HG02588 (cell line): ENCODE results near the gene RPL14.
"Not testable (repeated sequence)": the region's sequence is repeated elsewhere in the genome, so short reads cannot be mapped to it uniquely, and the experiment has no call there.

ENCODE experiments used
- ATAC-seq: cut with Tn5 transposase; IDR thresholded peaks from one replicate; pipeline ENCODE4 v1.9.1; 2021; ENCODE audit warnings: mild to moderate bottlenecking, moderate library complexity; ENCODE audit not compliant: unreplicated experiment

Gene RPL14

GRCh38 chr3:40462838-40463237 is 5.7 kb downstream of the RPL14 start:
- ATAC-seq = not testable (repeated sequence)

- ATAC-seq = no peak
Observed at GRCh38 chr3:40463579-40463978, 6.4 kb downstream of the RPL14 start.

- ATAC-seq = no peak
Observed at GRCh38 chr3:40464339-40465110, 7.4 kb downstream of the RPL14 start.

- ATAC-seq = no peak
Observed at GRCh38 chr3:40465111-40465407, 7.9 kb downstream of the RPL14 start.

GRCh38 chr3:40465456-40465855 is 8.3 kb downstream of the RPL14 start:
- ATAC-seq = no peak

GRCh38 chr3:40468018-40468417 is 10.9 kb downstream of the RPL14 start:
- no peak for ATAC-seq

- no peak for ATAC-seq
Observed at GRCh38 chr3:40470701-40471100, 13.6 kb downstream of the RPL14 start.

- peak; percentile 91 for ATAC-seq
Observed at GRCh38 chr3:40476478-40477470, 19.6 kb downstream of the RPL14 start, which contains the start of gene ZNF619. Gene ZNF619 (plus strand): TSS chr3:40477122. CDS start chr3:40477980, 858 bp downstream.

DNA sequence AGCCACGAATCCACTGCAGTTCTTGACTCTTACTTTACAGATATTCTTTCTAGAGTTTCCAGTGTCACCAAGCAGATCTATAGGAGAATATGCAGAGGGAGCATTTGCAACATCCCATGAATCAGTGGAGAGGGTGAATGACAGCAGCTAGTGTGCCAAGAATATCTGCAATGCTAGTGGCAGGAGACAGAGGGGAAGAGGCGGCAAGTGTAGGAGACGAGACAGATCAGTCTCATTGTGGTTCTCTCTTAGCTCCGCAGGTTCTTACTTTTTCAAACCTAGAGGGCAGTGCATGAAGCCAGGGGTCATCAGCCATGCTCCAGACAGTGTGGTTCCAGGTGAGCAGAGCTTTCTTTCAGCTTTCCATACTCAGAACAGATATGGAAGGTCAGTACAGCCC is 20.5 kb downstream of the RPL14 start:
- no peak for ATAC-seq

GRCh38 chr3:40487172-40487571 is 30.0 kb downstream of the RPL14 start:
- no peak for ATAC-seq

DNA sequence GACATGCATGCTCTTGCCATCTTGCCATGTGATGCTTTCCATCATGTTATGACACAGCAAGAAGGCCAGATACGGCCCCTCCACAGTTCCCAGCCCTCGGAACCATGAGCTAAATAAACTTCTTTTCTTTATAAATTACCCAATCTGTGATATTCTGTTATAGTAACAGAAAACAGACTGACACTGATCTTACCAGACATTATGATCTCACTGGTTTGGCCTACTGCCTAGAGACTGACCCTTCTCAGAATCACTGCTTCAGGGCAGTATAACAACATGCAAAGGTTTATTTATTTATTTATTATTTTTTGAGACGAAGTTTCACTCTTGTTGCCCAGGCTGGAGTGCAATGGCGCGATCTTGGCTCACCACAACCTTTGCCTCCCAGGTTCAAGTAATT is 33.8 kb downstream of the RPL14 start:
- ATAC-seq = no peak

DNA sequence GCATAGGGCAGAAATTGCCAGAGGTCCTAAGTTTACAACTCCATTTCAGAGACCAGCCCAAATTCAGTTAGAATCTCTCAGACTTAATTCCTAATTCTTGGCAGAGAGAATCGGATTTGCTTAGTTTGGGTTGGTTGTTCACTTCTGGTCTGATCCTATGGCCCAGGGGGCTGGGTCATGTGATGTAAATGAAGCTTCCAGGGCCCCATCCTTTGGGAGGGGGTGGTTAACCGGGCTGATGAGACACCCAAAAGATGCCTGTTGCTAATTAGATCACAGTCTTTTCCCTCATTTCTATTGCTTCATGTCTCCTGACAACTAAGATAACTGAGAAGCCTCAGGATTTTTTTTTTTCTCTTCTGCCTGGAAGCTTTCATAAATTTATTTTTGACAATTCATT is 37.6 kb downstream of the RPL14 start:
- ATAC-seq = no peak

- no peak for ATAC-seq
Observed at GRCh38 chr3:40497288-40497687, 40.1 kb downstream of the RPL14 start.

GRCh38 chr3:40499952-40500351 is 42.8 kb downstream of the RPL14 start:
- no peak for ATAC-seq

DNA sequence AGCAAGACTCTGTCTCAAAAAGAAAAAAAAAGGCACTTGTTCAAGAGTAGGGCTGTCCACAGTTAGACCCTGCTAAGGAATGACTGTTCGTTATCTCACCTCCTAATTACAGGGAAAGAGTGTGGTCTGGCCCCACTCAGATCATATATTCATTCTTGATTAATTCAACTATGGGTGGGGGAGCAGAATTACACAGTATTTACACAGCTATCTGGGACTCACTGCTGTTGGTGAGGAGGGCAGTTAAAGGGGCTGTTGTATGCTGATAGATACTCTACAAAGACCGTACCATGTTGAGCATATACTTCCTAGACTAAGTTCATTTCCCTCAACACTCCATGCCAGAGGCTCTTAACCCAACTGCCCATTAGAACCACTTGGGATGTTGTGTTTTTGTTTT is 44.9 kb downstream of the RPL14 start:
- ATAC-seq = no peak

DNA sequence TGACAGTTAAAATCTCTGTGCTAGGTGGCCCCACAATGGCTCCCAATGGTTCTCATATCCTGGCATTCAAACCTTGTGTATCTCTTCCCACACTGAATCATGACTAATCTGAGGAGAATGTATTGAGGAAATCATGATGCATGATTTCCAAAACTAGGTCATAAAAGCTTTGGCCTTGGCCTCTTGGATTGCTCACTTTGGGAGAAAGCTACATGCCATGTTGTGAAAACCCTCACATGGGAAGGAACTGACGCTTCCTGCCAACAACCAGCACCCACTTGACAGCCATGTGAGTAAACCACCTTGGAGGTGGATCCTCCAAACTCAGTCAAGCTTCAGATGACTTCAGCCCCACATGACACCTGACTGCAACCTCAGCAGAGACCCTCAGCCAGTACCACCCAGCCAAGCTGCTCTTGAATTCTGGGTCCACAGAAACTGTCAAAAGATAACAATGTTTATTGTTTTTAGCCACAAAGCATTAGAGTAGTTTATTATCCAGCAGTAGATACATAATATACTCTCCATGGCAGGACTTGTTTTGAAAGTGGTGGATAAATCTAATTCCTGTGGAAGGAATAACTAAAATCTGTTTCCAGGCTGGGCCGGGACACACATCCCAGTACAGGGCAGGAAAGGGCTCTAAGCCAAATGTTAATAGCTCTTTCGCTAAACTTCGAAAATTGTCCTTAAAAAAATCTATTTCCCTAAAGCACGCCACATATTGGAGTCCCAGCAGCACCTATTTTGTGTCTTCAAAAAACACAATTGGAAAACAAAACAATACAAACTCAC is 47.7 kb downstream of the RPL14 start:
- ATAC-seq = no peak

DNA sequence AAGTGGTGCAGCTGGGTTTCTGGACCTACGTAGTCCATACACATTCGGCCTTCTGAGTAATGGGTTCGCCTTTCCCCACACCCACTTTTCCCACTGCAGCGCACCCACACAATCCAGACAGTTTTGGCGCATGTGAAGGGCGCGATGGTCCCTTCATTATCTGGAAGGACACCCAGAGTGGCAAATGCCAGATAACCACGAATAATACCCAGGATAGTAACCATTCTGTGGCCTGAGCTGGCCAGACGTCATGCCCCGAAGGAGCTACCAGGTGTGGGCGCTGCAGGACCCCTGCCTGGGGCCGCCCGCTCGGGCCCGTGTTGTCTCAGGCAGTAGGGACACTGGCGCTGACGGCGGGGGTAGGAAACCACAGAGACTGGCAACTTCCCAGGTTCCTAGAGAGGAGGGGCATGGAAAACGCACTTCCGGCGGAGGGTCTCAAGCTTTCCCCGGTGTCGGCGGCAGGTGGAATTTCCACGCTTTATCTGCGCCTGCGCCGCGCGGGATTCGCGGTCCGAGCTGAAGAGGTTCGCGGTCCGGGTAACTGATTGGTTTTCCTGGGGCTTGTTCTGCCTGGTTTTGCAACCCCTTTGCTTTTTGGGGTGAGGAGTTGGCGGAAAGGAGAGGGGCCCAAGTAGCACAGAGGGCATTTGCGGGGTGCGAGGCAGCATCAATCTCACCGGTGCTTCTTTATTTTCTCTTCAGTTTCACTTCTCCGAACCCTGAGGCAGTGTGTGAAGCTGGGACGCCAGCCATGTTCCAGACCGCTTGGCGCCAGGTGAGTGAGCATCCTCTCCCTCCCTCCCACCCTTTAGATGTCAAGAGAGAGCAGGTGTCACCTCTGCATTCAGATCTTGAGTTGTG is 48.7 kb downstream of the RPL14 start, which contains the start of gene ZNF620:
Gene ZNF620, plus strand, starts transcription at position 441 of the 864 bp plus-strand sequence. Its CDS starts 314 bp downstream, at position 755.
- peak; percentile 87 for ATAC-seq

- ATAC-seq = no peak
Observed at GRCh38 chr3:40511031-40511718, 54.0 kb downstream of the RPL14 start.

DNA sequence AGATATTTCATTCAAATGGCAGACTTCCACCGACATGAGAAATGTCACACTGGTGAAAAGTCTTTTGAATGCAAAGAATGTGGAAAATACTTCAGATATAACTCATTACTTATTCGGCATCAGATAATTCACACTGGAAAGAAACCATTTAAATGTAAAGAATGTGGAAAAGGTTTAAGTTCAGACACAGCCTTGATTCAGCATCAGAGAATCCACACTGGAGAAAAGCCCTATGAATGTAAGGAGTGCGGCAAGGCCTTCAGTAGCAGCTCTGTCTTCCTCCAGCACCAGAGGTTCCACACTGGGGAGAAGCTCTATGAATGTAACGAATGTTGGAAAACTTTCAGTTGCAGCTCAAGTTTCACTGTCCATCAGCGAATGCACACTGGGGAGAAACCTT is 59.1 kb downstream of the RPL14 start:
- ATAC-seq = no peak
